CD4-positive, alpha-beta T cell treated with Interleukin-10 for 1 hour (primary cell): ENCODE results near the gene FCER1G.
"Not testable (repeated sequence)": the region's sequence is repeated elsewhere in the genome, so short reads cannot be mapped to it uniquely, and the experiment has no call there.

ENCODE experiments used
- DNase-seq: peaks from one replicate; pipeline ENCODE4 v3.0.0-alpha.2; 2020

Gene FCER1G

GRCh38 chr1:161235957-161236775, 21.1 kb downstream of the FCER1G start:
- no peak for DNase-seq

- no peak for DNase-seq
Measured at GRCh38 chr1:161238039-161238473, 23.0 kb downstream of the FCER1G start, which contains the start of gene NR1I3. NR1I3 (minus strand) TSS chr1:161238203; CDS start chr1:161236565, 1,638 bp downstream.

DNA sequence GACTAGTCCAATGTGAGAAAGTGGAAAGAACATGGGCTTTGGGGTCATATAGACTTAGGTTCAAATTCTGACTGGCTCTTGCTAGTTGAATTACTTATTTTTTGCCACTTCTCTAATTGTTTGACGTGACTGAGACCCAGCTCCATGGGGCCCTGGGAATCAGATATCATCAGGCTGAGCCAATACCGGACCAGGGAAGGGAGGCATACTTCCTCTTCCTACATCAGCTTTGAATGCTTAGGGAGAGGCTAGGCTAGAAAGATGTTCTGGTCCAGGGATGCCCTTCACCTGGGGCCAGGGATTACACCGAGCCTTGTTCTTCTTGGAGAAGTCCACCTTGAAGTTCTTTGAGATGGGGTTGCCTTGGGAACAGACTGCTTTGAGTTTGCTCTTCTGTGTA, 26.6 kb downstream of the FCER1G start:
- no peak for DNase-seq

DNA sequence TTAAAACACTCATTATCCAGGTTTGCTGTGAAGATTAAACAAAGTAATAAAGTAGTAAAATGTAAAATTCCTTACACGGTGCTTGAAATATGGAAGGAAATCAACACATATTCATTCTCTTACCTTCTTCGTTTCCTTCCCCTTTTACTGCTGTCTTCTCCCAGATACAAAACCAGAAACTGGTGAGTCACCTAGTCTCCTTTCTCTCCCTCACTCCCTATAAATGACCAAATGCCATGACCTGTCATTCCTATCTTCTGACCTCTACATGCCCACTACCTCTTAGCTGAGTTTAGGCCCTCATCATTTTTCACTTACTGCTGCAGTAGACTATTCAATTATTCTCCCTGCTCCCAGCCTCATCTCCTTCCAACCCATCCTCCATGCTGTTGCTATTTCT, 27.2 kb downstream of the FCER1G start:
- no peak for DNase-seq

- DNase-seq = no peak
Measured at GRCh38 chr1:161244888-161245287, 29.8 kb downstream of the FCER1G start.

DNA sequence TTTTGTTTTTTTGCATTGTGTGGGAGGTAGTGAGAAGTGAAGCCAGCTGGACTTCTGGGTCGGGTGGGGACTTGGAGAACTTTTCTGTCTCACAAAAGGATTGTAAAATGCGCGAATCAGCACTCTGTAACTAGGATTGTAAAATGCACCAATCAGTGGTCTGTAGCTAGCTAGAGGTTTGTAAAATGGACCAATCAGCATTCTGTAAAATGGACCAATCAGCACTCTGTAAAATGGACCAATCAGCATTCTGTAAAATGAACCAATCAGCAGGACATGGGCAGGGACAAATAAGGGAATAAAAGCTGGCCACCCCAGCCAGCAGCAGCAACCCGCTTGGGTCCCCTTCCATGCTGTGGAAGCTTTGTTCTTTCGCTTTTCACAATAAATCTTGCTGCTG, 35.0 kb downstream of the FCER1G start:
- DNase-seq = not testable (repeated sequence)

DNA sequence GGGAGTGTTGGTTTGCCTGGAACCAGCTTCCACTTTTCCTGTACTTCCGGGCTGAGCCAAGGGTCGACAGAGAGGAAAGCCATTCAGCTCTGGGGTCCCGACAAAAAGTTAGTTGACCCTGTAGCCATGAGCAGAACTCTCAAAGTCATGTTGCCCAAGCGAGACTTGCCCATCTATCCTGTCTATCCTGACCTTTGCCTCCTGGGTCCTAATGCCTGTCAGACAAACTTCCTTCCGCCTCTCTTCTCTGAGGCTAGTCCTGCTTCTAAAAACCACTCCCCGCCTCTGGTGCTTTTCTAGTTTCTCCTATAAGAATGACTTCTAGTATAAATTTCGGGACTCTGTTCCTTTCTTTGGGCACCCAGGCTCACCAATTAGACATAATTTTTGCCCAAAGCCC, 35.7 kb downstream of the FCER1G start:
- no peak for DNase-seq

DNA sequence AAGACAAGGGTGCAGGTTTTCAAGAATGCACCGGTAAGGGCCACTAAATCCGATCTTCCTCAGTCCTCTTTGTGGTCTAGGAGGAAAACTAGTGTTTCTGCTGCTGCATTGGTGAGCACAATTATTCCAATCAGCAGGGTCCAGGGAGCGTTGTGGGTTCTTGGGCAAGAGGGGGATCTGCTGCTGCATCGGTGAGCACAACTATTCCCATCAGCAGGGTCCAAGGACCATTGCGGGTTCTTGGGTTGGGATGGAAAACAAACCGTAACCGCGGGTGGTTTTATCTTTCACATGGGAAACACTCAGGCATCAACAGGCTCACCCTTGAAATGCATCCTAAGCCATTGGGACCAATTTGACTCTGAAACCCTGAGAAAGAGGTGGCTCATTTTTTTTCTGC, 36.5 kb downstream of the FCER1G start:
- no peak for DNase-seq

GRCh38 chr1:161255302-161255701, 40.2 kb downstream of the FCER1G start:
- not testable (repeated sequence) for DNase-seq

GRCh38 chr1:161255955-161256520, 40.9 kb downstream of the FCER1G start:
- DNase-seq = not testable (repeated sequence)

DNA sequence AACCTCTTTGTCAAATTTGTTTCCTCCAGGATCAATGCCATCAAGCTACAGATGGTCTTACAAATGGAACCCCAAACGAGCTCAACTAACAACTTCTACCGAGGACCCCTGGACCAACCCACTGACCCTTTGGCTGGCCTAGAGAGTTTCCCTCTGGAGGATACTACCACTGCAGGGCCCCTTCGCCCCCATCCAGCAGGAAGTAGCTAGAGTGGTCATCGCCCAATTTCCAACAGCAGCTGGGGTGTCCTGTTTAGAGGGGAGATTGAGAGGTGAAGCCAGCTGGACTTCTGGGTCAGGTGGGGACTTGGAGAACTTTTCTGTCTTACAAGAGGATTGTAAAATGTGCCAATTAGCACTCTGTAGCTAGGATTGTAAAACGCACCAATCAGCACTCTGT, 42.0 kb downstream of the FCER1G start:
- DNase-seq = not testable (repeated sequence)

DNA sequence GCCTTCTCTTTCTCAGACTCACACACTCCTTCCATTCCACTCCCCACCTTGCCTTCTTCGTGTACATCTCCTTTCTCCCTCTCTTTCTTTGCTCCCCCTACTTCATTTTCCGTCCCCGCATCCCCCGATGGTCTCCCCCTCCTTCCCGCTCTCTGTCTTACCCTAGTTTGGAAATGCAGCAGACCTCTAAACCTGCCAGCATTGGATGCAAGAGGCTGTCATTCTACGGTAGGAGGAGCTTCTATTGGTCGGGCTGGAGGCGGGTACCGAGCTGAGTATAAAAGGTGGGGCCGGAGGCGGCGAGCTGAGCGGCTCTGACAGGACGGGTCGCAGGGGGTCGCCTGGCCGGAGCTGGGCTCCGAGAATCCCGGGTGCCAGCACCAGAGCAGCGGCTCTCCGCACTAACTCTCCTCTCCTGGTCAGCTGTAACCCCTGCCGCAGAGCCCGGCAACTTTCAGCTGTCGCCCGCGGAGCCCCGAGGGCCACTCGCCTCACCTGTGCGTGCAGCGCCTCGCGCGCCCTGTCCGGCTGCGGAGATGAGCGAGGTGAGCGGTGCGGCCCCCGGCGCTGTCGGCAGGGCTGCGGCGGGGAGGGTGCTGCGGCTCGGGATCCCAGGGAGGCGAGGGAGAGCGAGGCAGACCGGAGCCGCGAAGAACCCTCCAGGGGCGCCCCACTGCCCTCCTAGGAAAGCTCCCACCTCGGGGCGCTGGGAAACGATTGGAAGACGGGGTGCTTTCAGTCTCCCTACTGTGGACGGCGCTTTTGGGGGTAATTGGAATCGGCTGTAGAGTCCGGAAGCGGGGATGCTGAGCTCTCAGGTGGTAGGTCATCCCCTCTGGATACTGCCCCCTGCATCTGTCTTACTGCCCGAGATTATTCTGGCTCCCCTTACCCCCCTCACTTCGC, 43.6 kb downstream of the FCER1G start, which contains the start of gene PCP4L1:
TSS of gene PCP4L1 (plus strand) at position 307 of the 906 bp plus-strand sequence. CDS start at position 537, 230 bp downstream.
- DNase-seq = peak; percentile 30

- DNase-seq = no peak
Measured at GRCh38 chr1:161259345-161259702, 44.2 kb downstream of the FCER1G start.

DNA sequence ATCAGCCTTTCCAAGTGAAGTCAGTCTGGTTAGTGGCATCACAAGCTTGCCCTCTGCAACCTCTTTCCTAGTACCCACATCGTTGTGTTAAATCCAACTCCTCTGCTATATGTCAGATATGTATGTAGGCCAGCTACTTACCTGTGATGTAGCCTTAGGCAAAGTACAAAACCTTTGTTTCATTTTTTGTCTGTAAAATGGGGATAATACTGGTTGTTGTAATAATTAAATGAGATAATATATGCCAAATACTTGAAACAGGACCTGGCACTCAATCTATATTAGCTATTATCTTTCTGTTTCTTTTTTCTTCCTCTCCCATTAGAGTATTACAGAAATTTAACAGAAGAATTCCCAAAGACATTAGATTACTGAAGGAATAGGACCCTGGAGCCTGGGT, 44.7 kb downstream of the FCER1G start:
- DNase-seq = no peak

DNA sequence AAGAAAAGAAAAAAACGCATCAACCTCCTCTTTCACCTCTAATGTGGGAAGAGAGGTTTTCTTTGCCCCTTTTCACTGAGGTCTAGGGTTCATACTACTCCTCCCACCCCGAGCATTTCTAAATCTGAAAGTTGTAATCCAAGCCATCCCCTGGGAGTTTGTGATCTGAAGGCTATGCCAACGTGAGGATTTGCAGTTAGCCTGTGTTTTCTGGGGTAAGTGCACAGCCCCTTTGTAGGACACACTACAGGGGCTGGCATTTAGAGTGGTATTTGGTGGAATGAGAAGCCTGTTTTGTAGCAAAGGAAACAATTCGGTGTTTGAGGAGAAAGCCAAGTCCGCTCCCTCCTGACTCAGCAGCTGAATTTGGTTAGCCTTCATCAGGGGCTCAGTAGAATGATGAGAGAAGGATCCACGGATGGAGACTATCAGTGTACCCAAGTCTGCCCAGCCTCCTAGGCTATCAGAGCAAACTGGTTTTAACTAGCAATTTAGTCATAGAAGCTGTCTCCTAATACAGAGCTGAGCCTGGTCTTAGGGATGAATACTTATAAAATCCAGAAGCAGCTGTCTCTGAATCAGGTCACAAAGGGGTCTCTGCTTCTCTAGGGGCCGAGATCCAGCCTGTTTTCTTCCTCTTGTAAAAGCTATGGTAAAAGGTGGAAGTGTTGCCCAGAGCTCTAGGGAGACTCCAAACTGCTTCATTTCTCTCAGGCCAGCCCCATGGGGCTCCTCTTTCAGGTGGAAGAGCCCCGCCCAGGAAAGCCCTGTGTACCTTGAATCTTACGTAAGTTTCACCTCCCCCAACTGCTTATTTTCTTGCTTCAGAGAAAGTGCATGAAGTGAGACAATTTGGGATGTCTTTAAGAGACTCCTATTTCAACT, 45.5 kb downstream of the FCER1G start:
- no peak for DNase-seq

- no peak for DNase-seq
Measured at GRCh38 chr1:161261261-161262235, 46.5 kb downstream of the FCER1G start.

DNA sequence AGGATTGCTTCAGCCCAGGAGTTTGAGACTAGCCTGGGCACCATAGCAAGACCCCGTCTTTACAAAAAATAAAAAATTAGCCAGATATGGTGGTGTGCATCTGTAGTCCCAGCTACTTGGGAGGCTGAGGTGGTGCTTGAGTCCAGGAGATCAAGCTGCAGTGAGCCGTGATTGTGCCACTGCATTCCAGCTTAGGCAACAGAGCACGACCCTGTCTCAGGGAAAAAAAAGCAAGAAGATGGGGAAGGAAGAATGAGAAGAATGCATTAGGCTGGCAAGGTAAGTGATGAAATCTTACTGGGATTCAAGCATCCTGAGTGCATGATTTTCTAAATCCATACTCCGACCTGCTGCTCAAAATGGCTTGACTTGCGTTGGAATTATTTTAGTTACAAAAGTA, 50.2 kb downstream of the FCER1G start:
- DNase-seq = no peak

DNA sequence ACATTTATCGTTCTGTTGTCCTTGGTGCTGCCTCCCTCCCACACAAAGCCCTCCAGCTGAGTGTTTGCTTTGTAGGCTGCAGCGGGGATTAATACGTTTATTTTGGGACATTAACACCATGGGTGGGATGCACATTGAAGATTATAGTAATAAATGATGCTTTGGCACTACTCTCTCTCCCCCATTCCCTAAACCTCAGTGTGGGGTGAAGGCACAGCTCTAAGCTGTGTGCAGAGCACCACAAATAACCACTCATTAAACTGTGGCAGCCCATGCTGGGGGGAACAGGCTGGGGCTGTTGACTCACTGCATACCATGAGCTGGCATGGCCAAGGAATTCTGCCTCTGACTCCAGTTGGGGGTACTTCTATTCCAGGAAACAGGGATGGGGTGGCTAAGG, 51.1 kb downstream of the FCER1G start:
- no peak for DNase-seq

GRCh38 chr1:161266836-161267235, 51.7 kb downstream of the FCER1G start:
- no peak for DNase-seq

DNA sequence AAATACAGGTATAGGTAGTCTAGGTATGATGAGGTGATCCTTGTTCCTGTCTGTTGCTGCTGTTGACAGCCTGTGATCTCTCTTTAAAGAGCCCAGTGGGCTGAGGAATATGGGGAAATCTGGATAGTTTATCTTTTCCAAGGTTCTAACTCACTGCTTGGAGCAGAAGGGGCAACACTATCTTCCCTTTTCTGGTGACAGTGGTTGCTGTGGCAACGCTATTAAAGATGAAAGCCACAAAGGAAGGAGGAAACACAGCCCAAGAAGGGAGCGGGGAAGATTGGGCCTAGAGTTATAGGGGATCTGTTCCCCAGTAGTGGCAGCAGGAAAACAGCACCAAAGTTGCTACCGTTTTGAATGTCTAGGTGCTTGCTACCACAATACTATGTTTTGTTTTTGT, 52.2 kb downstream of the FCER1G start:
- DNase-seq = no peak
